Adrenal gland (tissue), 5 donors: ENCODE data around the gene CFAP97.

Experiments
- POLR2A ChIP-seq, 2 donors: fragments of 450-650 bp; IDR thresholded peaks; one replicate each; pipeline ENCODE4 v1.6.1; 2017; ENCODE audit warnings: antibody characterized with exemption in 2 of 2, mild to moderate bottlenecking in 2 of 2, moderate library complexity in 1 of 2
- TF ChIP-seq, protein P1 (sequence below), 6 experiments: fragments of 450-650 bp in 4 of 6; fragments of 200-600 bp in 2 of 6; sonication (generic) in 1 of 6; IDR thresholded peaks; 1 replicate in 5 of 6; 2 replicates in 1 of 6; pipeline versions ENCODE4 v1.5.1 to v1.8.0; 2016 to 2021; ENCODE audit warnings: antibody characterized with exemption in 6 of 6, mild to moderate bottlenecking in 2 of 6, moderate library complexity in 1 of 6
- donor health status: DM: no; HTN: no; CAD: no.

DNA sequence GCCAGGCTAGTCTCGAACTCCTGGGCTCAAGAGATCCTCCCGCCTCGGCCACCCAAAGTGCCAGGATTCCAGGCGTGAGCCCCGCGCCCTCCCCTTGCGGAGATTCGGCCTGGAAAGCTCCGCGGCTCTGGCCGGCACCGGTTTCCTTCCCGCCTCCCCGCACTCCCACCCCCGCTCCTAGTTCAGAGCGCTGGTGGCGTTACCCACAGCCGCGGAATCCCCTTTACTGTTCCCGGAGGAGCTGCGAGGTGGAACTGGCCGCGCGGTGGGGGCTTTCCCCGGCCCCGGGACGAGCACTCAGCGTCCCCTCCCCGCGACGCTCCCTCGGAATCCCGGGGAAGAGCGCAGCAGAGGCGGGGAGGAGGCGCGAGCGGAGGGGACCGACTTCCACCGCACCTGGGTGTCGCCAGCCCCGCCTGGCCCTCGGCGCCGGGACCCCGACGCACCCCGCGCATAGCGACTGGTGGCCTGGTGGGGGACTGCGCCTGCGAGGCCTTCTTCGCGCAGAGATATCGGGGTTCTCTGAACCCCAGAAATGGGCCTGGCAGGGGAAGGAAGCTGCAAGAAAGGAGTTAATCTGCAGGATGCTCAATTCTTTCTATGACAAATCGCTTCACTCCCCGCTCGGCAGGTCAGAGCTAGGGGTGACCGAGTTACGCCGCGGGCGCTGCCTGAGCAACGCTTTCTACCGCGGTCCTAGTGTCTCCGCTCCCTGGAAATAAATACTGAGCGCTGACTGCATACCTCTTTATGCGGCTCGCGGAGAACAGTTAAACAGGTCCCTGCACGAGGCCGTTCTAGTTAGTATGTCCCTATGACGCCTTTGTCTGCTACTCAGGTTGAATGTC lies 75.3 kb downstream of the CFAP97 start:
- TF ChIP-seq, protein P1, sequence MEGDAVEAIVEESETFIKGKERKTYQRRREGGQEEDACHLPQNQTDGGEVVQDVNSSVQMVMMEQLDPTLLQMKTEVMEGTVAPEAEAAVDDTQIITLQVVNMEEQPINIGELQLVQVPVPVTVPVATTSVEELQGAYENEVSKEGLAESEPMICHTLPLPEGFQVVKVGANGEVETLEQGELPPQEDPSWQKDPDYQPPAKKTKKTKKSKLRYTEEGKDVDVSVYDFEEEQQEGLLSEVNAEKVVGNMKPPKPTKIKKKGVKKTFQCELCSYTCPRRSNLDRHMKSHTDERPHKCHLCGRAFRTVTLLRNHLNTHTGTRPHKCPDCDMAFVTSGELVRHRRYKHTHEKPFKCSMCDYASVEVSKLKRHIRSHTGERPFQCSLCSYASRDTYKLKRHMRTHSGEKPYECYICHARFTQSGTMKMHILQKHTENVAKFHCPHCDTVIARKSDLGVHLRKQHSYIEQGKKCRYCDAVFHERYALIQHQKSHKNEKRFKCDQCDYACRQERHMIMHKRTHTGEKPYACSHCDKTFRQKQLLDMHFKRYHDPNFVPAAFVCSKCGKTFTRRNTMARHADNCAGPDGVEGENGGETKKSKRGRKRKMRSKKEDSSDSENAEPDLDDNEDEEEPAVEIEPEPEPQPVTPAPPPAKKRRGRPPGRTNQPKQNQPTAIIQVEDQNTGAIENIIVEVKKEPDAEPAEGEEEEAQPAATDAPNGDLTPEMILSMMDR (IDR thresholded peaks at IDR 0.05) = peak in 4 of 6 experiments; percentile 16 to 31 (median 24)
- no peak for TF ChIP-seq POLR2A (IDR thresholded peaks at IDR 0.05)
